ENCODE measurements around the gene MAGEA2B.
"Not testable (repeated sequence)": the region's sequence is repeated elsewhere in the genome, so short reads cannot be mapped to it uniquely, and the experiment has no call there.

The MAGEA2B gene

GRCh38 chrX:152759544-152759943 lies 45.1 kb downstream of the MAGEA2B start:
- FAIRE-seq = not testable (repeated sequence)

GRCh38 chrX:152761582-152761981 lies 47.2 kb downstream of the MAGEA2B start:
- FAIRE-seq = not testable (repeated sequence)

- not testable (repeated sequence) for FAIRE-seq
Measured at GRCh38 chrX:152766562-152766961, 52.1 kb downstream of the MAGEA2B start.
